ENCODE results near the gene ABTB2. TPM values are rescaled to one million over a fixed set of nuclear protein-coding genes. Genes with fewer than 3 reads are reported as not detected.
A peak's percentile ranks its signal among the peaks of the same experiment; 100 is the strongest.
"Not testable (repeated sequence)": the region's sequence is repeated elsewhere in the genome, so short reads cannot be mapped to it uniquely, and the experiment has no call there.

Gene ABTB2
- total RNA-seq, 1 donor from 2014 or later: 9.8 TPM

- DNase-seq (ENCODE audit: low spot score): no peak
Measured at GRCh38 chr11:34239465-34240149, 118.2 kb downstream of the ABTB2 start.

GRCh38 chr11:34238966-34239365, 118.8 kb downstream of the ABTB2 start:
- DNase-seq (ENCODE audit: low spot score): no peak

DNA sequence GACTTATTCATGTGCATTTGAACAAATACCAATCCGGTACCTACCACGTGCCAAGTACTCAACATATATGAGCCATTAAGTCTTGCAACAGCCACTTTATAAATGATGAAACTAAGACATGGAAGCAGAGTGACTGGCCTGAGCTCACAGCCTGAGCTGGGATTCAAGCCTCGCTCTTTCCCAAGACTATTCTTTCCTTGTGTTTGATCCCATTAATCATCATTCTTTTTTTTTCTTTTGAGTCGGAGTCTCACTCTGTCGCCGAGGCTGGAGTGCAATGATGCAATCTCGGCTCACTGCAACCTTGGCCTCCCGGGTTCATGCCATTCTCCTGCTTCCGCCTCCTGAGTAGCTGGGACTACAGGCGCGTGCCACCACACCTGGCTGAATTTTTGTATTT, 119.3 kb downstream of the ABTB2 start:
- no peak for DNase-seq (ENCODE audit: low spot score)

- DNase-seq (ENCODE audit: low spot score): no peak
Measured at GRCh38 chr11:34236572-34236971, 121.2 kb downstream of the ABTB2 start.

DNA sequence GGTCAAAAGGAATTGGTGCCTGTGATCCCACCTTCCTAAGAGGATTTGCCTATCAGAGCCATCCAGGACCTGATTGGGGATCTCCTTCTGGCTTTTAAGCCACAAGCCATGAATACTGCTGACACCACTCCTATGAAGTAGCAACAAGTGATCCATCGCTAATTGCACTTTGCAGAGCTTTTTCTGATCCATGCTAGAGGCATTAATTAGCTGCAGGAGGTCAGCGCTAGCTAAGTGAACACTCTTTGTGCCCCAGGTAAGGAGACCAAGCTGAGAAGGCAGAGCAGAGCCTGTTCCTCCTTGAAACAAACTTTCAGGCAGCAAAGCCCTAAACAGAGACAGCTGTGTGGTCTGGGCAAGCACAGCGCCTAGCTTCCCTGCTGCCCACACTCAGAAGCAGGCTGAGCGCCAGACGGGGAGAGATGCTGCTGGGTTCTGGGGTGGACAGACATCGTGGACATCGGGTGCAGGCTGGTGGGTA, 122.2 kb downstream of the ABTB2 start:
- DNase-seq (ENCODE audit: low spot score): no peak

DNA sequence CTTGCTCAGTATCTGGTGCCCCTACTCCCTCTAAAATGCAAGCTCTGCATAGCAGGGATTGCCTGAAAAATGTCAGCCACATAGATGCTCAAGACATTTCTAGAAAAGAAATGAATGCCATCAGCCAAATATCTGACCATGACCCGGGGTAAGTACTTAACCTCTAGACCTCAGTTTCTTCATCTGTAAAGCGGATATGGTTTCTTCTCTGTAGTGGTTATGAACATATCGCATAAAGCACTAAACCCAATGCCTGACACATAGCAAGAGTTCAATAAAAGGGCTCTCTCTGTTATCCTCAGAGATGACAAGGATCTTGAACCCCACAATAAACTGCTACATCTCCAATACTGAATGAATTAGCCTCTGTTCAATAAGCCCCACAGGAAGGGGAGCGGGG, 122.6 kb downstream of the ABTB2 start:
- no peak for DNase-seq (ENCODE audit: low spot score)

GRCh38 chr11:34234086-34234740, 123.6 kb downstream of the ABTB2 start:
- peak; percentile 64 for DNase-seq (ENCODE audit: low spot score)

GRCh38 chr11:34233215-34233614, 124.6 kb downstream of the ABTB2 start:
- no peak for DNase-seq (ENCODE audit: low spot score)

GRCh38 chr11:34232807-34233206, 125.0 kb downstream of the ABTB2 start:
- no peak for DNase-seq (ENCODE audit: low spot score)

- DNase-seq (ENCODE audit: low spot score): no peak
Measured at GRCh38 chr11:34226210-34226609, 131.6 kb downstream of the ABTB2 start.

GRCh38 chr11:34225091-34225490, 132.7 kb downstream of the ABTB2 start:
- no peak for DNase-seq (ENCODE audit: low spot score)

GRCh38 chr11:34224434-34224966, 133.3 kb downstream of the ABTB2 start:
- DNase-seq (ENCODE audit: low spot score): no peak

GRCh38 chr11:34223907-34224306, 133.9 kb downstream of the ABTB2 start:
- DNase-seq (ENCODE audit: low spot score): no peak

DNA sequence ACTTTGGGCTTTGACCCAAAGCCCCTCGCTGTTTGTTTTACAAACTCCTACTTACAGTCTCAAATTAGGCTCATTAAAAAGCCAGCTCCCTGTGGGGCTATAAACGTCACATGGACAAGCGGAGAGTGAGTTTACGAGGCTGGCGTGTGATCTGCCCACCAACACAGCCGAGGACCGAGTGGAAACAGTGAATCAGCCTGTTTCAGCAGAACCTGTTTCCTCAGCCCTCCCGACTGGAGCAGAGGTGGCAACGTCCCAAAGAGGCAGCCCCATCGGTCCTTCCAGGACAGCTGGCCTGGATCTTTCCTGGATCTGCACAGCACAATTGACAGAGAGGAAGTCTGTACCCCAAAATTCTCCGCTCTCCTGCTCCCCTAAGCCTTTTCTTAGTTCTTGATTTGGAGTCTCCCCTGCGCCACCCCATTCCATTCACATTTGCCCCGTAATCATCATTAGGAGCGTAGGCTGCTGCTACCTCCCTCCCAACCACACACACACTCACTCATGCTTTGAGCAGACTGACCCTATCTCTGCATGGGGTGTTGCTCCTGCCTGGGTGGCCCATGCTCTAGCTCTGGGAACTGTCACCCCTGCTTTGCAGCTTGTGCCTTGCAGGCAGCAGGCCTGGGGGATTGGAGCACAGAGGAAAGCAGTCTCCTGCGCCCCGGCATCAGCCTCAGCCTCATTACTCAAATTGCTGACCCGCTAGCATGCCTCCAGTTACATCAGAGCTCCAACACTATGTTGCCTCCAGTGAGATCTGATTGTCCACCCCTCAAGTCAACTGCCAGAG, 134.6 kb downstream of the ABTB2 start:
- peak; percentile 55 for DNase-seq (ENCODE audit: low spot score)

DNA sequence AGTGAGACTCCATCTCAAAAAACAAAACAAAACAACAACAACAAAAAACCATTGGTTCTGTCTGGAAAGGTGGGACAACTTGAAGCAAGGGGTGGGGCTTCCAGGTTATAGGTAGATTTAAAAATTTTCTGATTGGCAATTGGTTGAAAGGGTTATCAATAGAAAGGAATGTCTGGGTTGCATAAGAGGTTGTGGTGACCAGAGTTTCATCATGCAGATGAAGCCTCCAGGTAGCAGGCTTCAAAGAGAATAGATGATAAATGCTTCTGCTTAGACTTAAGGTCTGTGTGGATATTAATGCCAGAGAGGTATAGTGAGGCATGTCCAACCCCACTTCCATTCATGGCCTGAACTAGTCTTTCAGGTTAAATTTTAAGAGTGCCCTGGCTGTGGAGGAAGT, 135.8 kb downstream of the ABTB2 start:
- DNase-seq (ENCODE audit: low spot score): no peak

DNA sequence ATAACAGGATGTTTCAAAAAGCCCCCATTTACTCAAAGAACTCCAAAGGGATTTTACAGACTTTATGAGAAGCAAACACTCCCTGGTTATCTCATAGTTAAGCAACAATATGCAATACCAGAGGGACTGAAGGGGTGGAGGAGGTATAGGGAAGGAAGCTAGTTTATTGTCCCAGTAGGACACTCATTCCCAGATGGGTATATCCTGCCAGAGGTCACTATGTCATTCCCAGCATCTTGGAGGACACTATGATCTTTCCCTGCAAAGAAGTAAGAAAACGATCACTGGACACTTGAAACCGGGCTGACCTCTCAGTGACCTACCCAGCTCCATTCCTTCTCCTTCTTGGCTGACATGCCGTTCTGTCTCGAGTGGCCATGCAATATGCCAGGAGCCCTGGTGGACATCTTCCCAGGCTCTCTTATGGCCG, 137.9 kb downstream of the ABTB2 start:
- no peak for DNase-seq (ENCODE audit: low spot score)

DNA sequence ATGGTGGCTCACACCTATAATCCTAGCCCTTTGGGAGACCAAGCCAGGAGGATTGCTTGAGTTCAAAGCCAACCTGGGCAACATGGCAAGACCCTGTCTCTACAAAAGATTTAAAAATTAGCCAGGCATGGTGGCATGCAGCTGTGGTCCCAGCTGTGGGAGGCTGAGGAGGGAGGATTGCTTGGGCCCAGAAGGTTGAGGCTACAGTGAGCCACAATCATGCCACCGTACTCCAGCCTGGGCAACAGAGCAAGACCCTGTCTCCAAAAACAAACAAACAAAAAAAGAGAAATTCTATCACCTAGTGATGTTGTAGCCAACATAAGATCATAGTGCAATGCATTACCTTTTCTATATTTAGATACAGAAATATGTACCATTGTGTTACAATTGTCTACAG, 138.5 kb downstream of the ABTB2 start:
- no peak for DNase-seq (ENCODE audit: low spot score)

DNA sequence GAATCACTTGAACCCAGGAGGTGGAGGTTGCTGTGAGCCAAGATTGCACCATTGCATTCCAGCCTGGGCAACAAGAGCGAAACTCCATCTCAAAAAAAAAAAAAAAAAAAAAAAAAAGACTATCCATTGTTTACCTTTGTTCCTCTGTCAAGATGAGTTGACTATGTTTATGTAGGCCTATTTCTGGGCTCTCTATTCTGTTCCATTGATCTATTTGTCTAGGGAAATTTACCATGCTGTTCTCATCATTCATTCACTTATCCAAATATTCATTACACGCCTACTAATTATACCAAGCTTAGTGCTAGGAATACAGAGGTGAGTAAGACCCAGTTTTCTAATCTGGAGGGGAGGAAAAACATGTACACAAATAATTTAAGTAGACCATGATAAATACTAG, 139.1 kb downstream of the ABTB2 start:
- not testable (repeated sequence) for DNase-seq (ENCODE audit: low spot score)

DNA sequence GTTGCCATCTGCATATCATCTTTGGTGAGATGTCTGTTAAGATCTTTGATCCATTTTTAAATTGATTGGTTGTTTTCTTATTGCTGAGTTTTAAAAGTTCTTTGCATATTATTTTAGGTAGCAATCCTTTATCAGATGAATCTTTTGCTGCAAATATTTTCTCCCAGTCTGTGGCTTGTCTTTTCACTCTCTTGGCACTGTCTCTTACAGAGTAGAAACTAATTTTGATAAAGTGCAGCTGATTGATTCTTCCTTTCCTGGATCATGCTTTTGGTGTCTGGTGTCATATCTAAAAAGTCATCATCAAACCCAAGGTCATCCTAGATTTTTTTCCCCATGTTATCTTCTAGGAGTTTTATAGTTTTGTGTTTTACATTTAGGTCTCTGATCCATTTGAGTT, 139.7 kb downstream of the ABTB2 start:
- no peak for DNase-seq (ENCODE audit: low spot score)

- DNase-seq (ENCODE audit: low spot score): no peak
Measured at GRCh38 chr11:34216706-34217105, 141.1 kb downstream of the ABTB2 start.

- DNase-seq (ENCODE audit: low spot score): no peak
Measured at GRCh38 chr11:34215806-34216453, 141.9 kb downstream of the ABTB2 start.
